Inferior parietal cortex (tissue), 1 donor: ENCODE results near the gene EHBP1.
"Not testable (repeated sequence)": the region's sequence is repeated elsewhere in the genome, so short reads cannot be mapped to it uniquely, and the experiment has no call there.

Experiments
- DNase-seq: peaks from one replicate; pipeline ENCODE4 v3.0.0-alpha.2; 2016; ENCODE audit errors: extremely low spot score

Gene EHBP1

GRCh38 chr2:62705859-62706720 is 577 bp downstream of the EHBP1 start:
- DNase-seq: peak; percentile 50

- peak; percentile 26 for DNase-seq
Observed at GRCh38 chr2:62706721-62707521, 1.4 kb downstream of the EHBP1 start.

GRCh38 chr2:62708751-62709150 is 3.2 kb downstream of the EHBP1 start:
- DNase-seq: no peak

GRCh38 chr2:62711832-62712494 is 6.5 kb downstream of the EHBP1 start:
- no peak for DNase-seq

- DNase-seq: not testable (repeated sequence)
Observed at GRCh38 chr2:62713196-62713595, 7.7 kb downstream of the EHBP1 start.

GRCh38 chr2:62713837-62714236 is 8.3 kb downstream of the EHBP1 start:
- no peak for DNase-seq

- DNase-seq: no peak
Observed at GRCh38 chr2:62716768-62717167, 11.3 kb downstream of the EHBP1 start.

GRCh38 chr2:62717503-62718081 is 12.1 kb downstream of the EHBP1 start:
- DNase-seq: no peak

- DNase-seq: no peak
Observed at GRCh38 chr2:62718225-62718822, 12.8 kb downstream of the EHBP1 start.

GRCh38 chr2:62719757-62720156 is 14.2 kb downstream of the EHBP1 start:
- no peak for DNase-seq

- no peak for DNase-seq
Observed at GRCh38 chr2:62722679-62723078, 17.2 kb downstream of the EHBP1 start.

GRCh38 chr2:62723253-62723652 is 17.7 kb downstream of the EHBP1 start:
- DNase-seq: no peak

GRCh38 chr2:62724106-62724505 is 18.6 kb downstream of the EHBP1 start:
- DNase-seq: no peak

GRCh38 chr2:62724886-62725711 is 19.6 kb downstream of the EHBP1 start:
- peak; percentile 49 for DNase-seq

GRCh38 chr2:62725712-62726055 is 20.2 kb downstream of the EHBP1 start:
- DNase-seq: no peak

GRCh38 chr2:62727259-62727867 is 21.9 kb downstream of the EHBP1 start:
- no peak for DNase-seq

- DNase-seq: no peak
Observed at GRCh38 chr2:62727876-62728566, 22.5 kb downstream of the EHBP1 start.

- no peak for DNase-seq
Observed at GRCh38 chr2:62731275-62731674, 25.8 kb downstream of the EHBP1 start.

- DNase-seq: no peak
Observed at GRCh38 chr2:62732262-62732777, 26.8 kb downstream of the EHBP1 start.
